Measurements from ENCODE around the gene ZSCAN31.

DNA sequence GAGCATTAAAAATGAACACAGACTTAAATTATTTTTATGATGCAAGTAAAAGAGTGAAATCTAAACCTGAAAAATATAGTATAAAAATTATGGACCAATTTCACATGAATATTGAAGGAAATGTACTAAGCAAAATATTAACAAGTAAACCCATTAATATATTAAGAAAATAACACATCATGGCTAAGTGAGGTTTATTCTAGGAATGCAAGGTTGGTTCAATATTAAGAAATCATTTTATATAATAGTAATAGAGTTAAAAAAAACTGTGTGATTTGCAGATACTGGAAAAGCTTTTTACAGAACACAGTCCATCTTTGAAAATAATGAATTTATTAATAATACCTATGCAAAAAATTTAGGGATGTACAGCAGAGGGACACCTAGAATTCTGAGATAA is 42.7 kb upstream of the ZSCAN31 start:
- TF ChIP-seq, protein P1, sequence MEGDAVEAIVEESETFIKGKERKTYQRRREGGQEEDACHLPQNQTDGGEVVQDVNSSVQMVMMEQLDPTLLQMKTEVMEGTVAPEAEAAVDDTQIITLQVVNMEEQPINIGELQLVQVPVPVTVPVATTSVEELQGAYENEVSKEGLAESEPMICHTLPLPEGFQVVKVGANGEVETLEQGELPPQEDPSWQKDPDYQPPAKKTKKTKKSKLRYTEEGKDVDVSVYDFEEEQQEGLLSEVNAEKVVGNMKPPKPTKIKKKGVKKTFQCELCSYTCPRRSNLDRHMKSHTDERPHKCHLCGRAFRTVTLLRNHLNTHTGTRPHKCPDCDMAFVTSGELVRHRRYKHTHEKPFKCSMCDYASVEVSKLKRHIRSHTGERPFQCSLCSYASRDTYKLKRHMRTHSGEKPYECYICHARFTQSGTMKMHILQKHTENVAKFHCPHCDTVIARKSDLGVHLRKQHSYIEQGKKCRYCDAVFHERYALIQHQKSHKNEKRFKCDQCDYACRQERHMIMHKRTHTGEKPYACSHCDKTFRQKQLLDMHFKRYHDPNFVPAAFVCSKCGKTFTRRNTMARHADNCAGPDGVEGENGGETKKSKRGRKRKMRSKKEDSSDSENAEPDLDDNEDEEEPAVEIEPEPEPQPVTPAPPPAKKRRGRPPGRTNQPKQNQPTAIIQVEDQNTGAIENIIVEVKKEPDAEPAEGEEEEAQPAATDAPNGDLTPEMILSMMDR (conservative IDR thresholded peaks at IDR 0.05; ENCODE audit: low read depth, low read length), result no peak
- no peak for TF ChIP-seq EZH2 (IDR thresholded peaks at IDR 0.05; ENCODE audit: borderline replicate concordance, low read depth, low read length, poor library complexity, severe bottlenecking)

All from A673 (cell line).